Measurements from ENCODE around the gene ERMN. TPM values are rescaled to one million over a fixed set of nuclear protein-coding genes. Genes with fewer than 3 reads are reported as not detected.

The ERMN gene
- total RNA-seq, 2 experiments from 2014 or later = 17.3 to 18.0 TPM

DNA sequence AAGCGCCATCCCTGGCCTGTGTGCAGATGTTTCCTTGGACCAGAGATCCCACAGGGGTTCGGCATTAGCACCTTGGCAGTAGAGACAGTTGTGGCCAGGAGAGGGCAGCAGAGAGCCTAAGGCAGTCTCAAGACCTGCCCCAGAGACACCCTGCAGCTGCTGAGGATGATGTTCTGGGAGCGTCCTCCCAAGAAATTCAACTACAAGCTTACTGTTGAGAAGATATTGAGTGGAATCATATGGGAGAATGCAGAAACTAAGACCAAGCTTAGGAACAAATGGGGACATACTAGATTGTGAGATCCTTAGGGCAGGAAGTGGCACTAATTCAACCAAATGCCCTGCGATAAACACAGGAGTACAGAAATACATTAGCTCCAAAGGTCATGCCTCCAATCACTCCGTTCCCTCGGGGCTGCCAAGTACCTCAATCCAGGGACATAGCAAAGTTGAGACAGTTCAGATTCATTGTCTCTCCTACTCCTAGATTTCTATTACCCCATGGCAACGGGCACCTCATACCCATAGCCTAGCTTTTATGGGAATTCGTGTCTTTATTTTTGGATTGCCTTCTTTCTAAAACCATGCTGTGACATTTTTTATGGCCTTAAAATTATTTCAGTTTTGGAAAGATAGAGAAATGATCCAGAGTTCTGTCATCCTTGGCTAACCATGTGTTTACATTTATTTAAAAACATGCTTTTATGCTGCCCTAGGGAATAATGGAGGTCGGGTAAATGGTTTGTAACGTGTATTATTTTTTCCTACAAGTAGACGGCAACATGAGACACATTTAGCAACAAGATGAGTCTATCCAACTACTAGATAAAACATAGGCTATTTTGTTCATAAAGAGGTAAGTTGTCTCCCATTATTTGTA, 2.2 kb upstream of the ERMN start:
- TF ChIP-seq, protein P1, sequence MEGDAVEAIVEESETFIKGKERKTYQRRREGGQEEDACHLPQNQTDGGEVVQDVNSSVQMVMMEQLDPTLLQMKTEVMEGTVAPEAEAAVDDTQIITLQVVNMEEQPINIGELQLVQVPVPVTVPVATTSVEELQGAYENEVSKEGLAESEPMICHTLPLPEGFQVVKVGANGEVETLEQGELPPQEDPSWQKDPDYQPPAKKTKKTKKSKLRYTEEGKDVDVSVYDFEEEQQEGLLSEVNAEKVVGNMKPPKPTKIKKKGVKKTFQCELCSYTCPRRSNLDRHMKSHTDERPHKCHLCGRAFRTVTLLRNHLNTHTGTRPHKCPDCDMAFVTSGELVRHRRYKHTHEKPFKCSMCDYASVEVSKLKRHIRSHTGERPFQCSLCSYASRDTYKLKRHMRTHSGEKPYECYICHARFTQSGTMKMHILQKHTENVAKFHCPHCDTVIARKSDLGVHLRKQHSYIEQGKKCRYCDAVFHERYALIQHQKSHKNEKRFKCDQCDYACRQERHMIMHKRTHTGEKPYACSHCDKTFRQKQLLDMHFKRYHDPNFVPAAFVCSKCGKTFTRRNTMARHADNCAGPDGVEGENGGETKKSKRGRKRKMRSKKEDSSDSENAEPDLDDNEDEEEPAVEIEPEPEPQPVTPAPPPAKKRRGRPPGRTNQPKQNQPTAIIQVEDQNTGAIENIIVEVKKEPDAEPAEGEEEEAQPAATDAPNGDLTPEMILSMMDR (IDR thresholded peaks at IDR 0.05) = peak; percentile 92
- Mint-ChIP-seq H3K36me3 (ENCODE audit: low read depth) (peaks cover 5% of the 10 kb centered on the region), H3K4me3 (peak overlapping the region; percentile 61), H3K9me3 (no peaks in the 10 kb centered on the region), H3K27ac (peak overlapping the region; percentile 83), H3K4me1 (ENCODE audit: low read depth) (peaks cover 56% of the 10 kb centered on the region), H3K27me3 (no peaks in the 10 kb centered on the region)
- ChIA-PET POLR2A (interaction anchor here (0.7 to 4.1 kb wide), 24 partner anchors 9 to 301 kb away, joined by 3 to 51 read pairs (median 6); partner anchors contain the start of genes ACVR1C and CYTIP), CTCF (interaction anchor here (0.6 to 3.1 kb wide), 52 partner anchors 9 to 301 kb away, joined by 3 to 62 read pairs (median 7); partner anchors contain the start of genes ACVR1C and CYTIP)
- Histone ChIP-seq H3K4me1 (ENCODE audit: insufficient read depth, low read length) (peaks cover 37% of the 10 kb centered on the region), H3K27me3 (ENCODE audit: control insufficient read depth in 1 of 2, insufficient read depth in 2 of 2, low read length in 2 of 2) (no peaks in the 10 kb centered on the region), H3K36me3 (ENCODE audit: insufficient read depth, low read length) (no peaks in the 10 kb centered on the region), H3K27ac (ENCODE audit: low read depth in 1 of 2, low read length in 2 of 2) (no peak overlapping the region), H3K4me3 (ENCODE audit: low read length) (no peak overlapping the region), H3K9me3 (ENCODE audit: control insufficient read depth in 1 of 2, insufficient read depth in 1 of 2, low read length in 2 of 2) (no peaks in the 10 kb centered on the region)
- intact Hi-C loops (cut with DNase I, micrococcal nuclease) = loop anchor here (1.0 to 10.0 kb wide), 8 partner anchors 84 to 547 kb away; partner anchors contain the start of gene ACVR1 (in 1 of the 2)
- DNase-seq (peak; percentile 78 to 97 (median 88)), ATAC-seq (ENCODE audit: poor library complexity) (peak; percentile 93)

DNA sequence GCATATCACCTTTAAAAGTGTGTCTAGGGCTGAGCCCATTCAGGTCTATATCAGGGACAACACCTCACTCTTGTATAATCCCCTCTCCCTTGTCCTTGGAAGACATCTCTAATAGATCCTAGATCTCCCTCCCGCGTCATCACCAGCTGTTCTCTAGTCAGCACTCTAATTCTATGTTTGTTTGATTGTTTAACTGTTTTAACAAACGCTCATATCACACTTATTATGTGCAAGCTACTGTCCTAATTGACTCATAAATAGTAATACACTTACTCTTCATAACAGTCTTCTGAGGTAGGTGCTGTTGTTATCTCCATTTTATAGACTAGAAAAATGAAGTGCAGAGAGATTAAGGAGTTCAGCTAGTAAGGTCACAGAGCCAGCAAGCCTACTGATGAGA, 1.6 kb upstream of the ERMN start:
- Mint-ChIP-seq H3K4me1 (ENCODE audit: low read depth) (peaks cover 50% of the 10 kb centered on the region), H3K9me3 (no peaks in the 10 kb centered on the region), H3K4me3 (peak overlapping the region; percentile 61), H3K27ac (peak overlapping the region; percentile 83), H3K27me3 (no peaks in the 10 kb centered on the region), H3K36me3 (ENCODE audit: low read depth) (peaks cover 5% of the 10 kb centered on the region)
- Histone ChIP-seq H3K4me3 (ENCODE audit: low read length) (no peak overlapping the region), H3K4me1 (ENCODE audit: insufficient read depth, low read length) (peaks cover 32% of the 10 kb centered on the region), H3K27me3 (ENCODE audit: control insufficient read depth in 1 of 2, insufficient read depth in 2 of 2, low read length in 2 of 2) (no peaks in the 10 kb centered on the region), H3K36me3 (ENCODE audit: insufficient read depth, low read length) (no peaks in the 10 kb centered on the region), H3K27ac (ENCODE audit: low read depth in 1 of 2, low read length in 2 of 2) (no peak overlapping the region), H3K9me3 (ENCODE audit: control insufficient read depth in 1 of 2, insufficient read depth in 1 of 2, low read length in 2 of 2) (no peaks in the 10 kb centered on the region)
- CTCF ChIA-PET = interaction anchor here (0.9 to 3.1 kb wide), 44 partner anchors 8 to 301 kb away, joined by 3 to 62 read pairs (median 7); partner anchors contain the start of genes ACVR1C and CYTIP
- DNase-seq = no peak
- no peak for ATAC-seq (ENCODE audit: poor library complexity)
- TF ChIP-seq, protein P1 (IDR thresholded peaks at IDR 0.05) = no peak
- POLR2A ChIA-PET = interaction anchor here (0.7 to 4.1 kb wide), 23 partner anchors 9 to 301 kb away, joined by 3 to 51 read pairs (median 7); partner anchors contain the start of genes ACVR1C and CYTIP
- intact Hi-C loops (cut with DNase I, micrococcal nuclease) = loop anchor here (1.0 to 10.0 kb wide), 8 partner anchors 85 to 548 kb away; partner anchors contain the start of gene ACVR1 (in 1 of the 2)

DNA sequence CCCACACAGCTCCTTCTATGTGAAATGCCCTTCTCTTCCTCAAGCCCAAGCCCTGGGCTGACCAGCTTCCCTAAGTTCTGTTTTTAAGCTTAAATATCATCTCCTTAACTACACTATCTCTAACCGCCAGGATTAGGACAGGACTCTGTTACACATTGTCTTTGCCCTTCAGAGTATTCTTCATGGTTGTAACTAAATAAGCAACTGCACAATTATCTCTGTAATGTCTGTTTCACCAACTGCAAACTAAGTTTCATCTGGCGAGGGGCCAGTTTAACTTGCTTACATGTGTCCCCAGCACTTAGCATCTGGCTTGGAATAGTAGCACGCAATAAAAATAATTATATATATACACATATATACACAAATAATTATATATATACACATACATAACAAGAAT, 1.1 kb upstream of the ERMN start:
- CTCF ChIA-PET = interaction anchor here (0.7 to 3.1 kb wide), 27 partner anchors 10 to 302 kb away, joined by 3 to 62 read pairs (median 9); partner anchors contain the start of genes ACVR1C and CYTIP
- no peak overlapping the region for H3K27ac Mint-ChIP-seq
- TF ChIP-seq, protein P1 (IDR thresholded peaks at IDR 0.05) = no peak

More for the DNA sequence above, 1.1 kb upstream of the ERMN start:
- H3K36me3 Mint-ChIP-seq (ENCODE audit: low read depth) = peaks cover 5% of the 10 kb centered on the region
- DNase-seq (no peak), ATAC-seq (ENCODE audit: poor library complexity) (no peak)
- no peaks in the 10 kb centered on the region for H3K9me3 ChIP-seq (ENCODE audit: control insufficient read depth in 1 of 2, insufficient read depth in 1 of 2, low read length in 2 of 2)
- no peak overlapping the region for H3K4me3 Mint-ChIP-seq
- H3K4me1 ChIP-seq (ENCODE audit: insufficient read depth, low read length) = peaks cover 27% of the 10 kb centered on the region
- intact Hi-C loops (cut with DNase I, micrococcal nuclease) = loop anchor here (1.0 to 10.0 kb wide), 8 partner anchors 86 to 548 kb away; partner anchors contain the start of gene ACVR1 (in 1 of the 2)
- no peak overlapping the region for H3K4me3 ChIP-seq (ENCODE audit: low read length)
- H3K27me3 Mint-ChIP-seq = no peaks in the 10 kb centered on the region
- no peaks in the 10 kb centered on the region for H3K27me3 ChIP-seq (ENCODE audit: control insufficient read depth in 1 of 2, insufficient read depth in 2 of 2, low read length in 2 of 2)
- no peak overlapping the region for H3K27ac ChIP-seq (ENCODE audit: low read depth in 1 of 2, low read length in 2 of 2)
- POLR2A ChIA-PET = interaction anchor here (1.3 to 4.1 kb wide), 11 partner anchors 19 to 302 kb away, joined by 5 to 51 read pairs (median 10); partner anchors contain the start of gene ACVR1C
- no peaks in the 10 kb centered on the region for H3K36me3 ChIP-seq (ENCODE audit: insufficient read depth, low read length)
- H3K4me1 Mint-ChIP-seq (ENCODE audit: low read depth) = peaks cover 45% of the 10 kb centered on the region
- no peaks in the 10 kb centered on the region for H3K9me3 Mint-ChIP-seq

Measured in CD4-positive, alpha-beta T cell (primary cell).